Activated CD8-positive, alpha-beta memory T cell treated with anti-CD3 and anti-CD28 coated beads, Interleukin-2, amount 50 U/mL, for 24 hours (primary cell): Measurements from ENCODE around the gene TCF12.

Experiments used
- DNase-seq: peaks from one replicate; pipeline ENCODE4 v3.0.0-alpha.2; 2020; ENCODE audit errors: extremely low read depth

The TCF12 gene

DNA sequence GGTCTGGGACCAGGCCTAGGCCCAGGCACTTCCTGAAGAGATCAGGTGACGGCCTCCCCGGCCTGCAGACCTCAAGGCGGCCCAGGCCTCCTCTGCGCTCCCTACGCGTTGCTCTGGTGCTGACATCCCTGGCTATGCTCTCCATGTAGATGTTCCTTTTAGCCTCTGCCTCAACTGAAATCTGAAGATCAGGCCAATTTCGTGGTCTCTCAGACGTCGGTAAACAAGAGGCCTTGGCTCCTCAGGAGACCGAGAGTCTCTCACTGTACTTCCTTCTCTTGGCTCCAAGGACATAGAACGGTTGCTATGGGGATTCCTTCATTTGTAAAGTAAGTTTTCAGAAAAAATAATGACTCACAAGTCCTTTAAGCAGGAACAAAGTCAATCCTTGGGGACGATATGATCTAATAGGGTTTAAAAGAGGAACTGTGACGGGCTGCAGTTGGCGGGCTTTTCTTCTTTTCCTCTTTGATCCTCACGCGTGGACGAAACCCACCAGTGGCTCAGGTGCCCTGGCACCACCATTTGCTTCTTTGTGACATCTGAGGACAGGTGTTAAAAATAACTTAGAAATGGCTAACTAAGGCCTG is 402.3 kb downstream of the TCF12 start:
- DNase-seq, result no peak

DNA sequence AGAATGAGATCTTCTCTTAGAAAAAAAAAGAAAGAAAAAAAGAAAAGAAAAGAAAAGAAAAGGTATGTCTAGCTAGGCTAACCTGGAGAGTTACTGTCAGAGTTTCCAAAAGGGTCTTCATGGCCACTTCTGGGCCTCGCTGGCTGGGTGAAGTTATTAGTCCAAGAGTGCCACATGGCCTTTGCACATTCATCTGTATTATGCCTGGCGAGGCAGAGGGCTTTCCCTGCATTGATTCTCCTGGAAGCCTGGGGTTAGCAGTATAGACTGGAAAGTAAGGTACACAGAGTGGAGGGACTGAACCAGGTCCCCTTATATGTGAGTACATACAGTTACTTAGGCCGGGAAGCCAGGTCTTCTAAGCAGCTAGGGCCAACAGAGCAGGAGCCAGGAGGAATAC is 403.0 kb downstream of the TCF12 start:
- no peak for DNase-seq

DNA sequence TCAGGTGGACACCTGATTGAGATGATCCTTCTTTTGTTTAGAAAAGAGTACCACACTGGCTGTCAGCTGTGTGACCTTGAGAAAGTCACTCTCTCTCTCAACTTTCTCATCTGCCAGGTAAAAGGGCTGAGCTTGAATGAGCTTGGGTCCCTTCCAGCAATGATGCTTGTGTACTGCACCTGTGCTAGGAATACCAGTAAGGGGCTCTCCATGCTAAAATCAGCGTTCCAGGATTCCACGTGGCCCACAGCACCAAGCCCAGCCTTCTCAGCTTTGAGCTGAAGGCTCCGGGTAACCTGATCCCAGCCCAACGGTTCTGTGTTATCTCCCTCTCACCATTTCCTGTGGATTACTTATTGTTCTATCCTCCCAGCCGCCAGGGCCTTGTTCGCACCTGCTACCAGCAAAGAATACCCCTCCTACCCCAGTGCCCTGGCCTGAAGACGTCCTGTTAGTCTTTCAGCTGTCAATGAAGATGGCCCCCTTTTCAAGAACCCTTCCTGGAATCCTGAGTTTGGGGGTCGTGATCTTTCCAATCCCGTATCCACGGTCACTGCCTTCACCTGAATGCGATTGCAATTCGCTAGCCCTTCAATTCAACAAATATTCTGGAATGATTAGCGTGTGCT is 403.6 kb downstream of the TCF12 start:
- DNase-seq, result no peak

DNA sequence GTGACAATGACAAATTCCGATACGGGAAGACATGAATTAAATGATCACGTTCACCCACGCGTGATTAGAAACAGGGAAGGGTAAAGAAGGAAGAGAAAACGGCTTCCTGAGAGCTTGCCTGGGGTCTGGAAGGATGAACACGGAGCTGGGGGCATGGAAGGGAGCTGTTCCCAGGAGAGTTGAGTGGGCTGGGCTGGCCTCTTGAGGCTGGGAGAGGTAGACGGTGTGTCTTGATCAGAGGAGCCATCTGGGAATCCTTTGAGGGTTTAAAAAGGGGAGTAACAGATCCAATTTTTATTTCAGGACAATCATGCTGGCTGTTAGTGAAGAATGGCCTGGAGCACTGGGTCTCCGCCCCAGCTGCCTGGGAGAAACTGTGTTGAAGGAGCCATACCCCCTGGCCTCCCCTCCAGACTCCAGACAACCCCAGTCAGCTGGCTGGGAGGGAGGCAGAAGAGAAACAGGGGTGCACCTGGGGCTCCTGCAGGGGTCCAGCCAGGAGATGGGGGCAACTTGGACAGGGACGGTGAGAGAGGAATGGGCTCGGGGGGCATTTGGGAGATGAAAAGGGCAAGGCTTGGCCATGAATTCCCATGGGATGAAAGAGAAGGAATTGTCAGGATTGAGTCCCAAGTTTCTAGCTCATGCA is 404.3 kb downstream of the TCF12 start:
- no peak for DNase-seq

DNA sequence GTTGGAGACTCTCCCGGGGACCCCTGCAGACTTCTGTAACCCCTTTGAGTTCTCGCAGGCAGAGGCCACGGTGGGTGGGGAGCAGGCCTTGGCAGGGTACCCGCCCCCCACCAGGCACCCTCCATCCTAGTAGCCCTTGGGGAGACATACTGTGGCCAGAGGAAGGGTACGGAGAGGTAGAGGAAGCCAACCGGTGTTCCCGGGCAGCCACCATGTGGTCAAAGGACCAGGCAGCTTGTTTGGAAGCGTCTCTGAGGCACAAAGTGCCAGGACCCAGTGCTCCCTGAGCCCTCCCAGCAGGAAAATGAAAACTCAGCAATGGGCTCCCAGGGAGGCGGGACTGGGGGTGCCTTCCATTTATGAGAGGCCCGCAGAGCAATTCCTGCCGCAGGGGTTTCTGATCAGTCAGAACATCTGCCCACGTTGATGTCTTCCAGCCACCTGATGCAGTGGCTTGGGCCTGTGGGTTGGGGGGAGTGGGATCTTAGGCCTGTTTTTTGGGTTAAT is 404.9 kb downstream of the TCF12 start:
- DNase-seq, result no peak

DNA sequence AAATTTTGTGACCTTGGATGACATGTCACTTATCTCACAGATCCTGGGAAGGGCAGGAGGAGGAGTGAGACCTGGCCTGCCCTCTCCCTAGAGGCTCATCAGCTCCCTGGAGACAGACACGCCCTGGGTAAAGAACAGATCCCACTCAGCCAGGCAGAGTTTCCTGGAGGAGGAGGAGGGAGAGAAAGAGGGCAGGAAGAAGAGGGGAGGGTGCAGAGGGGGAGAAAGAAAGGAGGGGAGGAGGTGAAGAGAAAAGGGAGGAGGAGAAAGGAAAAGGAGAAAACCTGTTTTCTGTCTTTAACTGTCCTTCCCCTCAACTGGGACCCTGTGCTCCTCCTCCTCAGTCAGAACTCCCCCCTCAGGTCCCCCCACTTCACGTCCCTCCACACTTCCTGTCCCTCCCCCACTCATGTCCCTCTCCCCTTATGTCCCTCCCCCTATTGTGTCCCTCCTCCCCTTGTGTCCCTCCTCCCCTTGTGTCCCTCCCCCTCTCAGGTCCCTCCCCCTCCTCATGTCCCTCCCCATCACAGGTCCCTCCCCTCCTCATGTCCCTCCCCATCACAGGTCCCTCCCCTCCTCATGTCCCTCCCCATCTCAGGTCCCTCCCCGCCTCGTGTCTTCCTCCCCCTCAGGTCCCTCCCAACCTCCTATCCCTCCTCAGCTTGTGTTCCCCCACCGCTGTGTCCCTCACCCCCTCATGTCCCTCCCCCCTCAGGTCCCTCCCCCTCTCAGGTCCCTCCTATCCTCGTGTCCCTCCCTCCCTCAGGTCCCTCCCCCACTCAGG is 405.6 kb downstream of the TCF12 start:
- DNase-seq, result no peak

DNA sequence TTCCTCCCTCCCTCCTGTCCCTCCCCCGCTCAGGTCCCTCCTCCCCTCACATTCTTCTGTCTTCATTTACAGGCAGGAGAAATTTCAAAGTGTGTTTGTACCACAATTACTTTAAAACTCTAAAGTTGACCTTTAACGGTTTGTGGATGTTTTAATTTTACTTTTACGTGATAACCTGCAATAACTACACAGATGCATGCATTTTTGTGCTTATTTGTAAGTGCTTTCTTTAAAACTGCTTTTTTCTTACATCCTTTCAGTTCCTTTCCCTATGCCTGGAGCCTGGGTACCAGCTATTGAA is 406.1 kb downstream of the TCF12 start:
- DNase-seq, result no peak

DNA sequence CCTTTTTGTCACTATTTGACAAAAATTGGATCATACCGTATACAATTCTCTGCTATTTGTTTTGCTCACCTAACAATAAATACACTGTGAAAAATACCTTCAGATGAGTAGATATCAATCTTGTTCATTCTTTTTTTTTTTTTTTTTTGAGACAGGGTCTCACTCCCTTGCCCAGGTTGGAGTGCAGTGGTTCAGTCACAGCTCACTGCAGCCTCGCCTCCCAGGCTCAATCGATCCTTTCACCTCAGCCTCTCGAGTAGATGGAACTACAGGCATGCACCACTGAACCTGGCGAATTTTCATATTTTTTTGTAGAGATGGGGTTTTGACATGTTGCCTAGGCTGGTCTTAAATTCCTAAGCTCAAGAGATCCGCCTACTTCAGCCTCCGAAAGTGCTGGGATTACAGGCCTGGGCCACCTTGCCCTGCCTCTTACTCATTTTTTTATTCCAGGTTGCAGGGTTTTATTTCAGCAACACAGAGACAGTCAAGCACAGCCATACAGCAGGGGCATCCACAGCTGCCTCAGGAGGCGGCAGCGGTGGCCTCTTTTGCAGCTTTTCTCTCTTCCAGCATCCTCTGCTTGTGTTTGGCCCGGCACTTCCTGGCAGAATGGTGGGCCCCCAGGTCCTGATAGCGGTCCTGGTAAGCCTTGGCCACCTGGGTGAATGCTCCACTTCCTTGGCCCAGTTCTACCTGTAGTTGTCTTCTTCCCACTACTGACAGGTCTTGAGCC is 406.7 kb downstream of the TCF12 start:
- DNase-seq, result no peak

DNA sequence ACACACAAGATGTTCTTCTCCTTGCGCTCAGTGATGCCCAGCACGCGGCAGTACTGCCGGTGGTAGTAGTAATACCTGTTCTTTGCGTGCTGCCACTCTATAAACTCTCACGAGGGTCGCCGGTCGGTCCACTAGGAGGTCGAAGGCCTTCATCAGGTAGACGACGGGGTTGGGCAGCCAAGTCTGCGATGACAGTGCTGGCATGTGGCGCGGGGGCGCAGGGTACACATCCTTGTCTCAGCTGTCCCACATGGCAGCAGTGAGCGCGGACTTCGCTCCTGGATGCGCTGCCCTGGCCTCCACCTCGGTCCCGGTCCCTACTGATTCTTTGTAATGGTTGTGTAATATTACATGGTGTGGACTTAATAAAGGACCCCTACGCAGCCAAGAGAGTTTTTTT is 407.8 kb downstream of the TCF12 start:
- DNase-seq, result no peak

DNA sequence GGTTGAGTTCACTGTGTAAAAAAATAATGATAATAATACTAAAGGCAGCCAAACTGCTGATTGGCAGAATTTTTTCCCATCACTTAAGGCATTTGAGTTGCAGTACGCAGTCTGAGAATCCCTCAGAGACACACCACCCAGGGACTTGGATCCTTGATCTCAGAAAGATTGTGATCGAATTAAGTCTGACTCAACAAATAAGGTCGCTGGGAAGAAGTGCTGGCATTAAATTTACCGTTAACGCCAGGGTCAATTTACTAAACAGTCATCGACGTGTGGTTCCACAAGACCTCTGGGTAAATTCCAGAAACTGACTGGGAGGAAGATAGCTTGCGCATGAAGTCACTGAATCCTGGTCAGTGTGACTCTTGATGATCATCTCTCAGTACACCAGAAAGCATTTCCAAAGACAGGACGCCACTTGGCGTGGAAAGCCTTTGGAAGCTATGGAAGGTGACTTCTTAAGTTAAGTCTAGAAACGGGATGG is 409.6 kb downstream of the TCF12 start:
- DNase-seq, result no peak

DNA sequence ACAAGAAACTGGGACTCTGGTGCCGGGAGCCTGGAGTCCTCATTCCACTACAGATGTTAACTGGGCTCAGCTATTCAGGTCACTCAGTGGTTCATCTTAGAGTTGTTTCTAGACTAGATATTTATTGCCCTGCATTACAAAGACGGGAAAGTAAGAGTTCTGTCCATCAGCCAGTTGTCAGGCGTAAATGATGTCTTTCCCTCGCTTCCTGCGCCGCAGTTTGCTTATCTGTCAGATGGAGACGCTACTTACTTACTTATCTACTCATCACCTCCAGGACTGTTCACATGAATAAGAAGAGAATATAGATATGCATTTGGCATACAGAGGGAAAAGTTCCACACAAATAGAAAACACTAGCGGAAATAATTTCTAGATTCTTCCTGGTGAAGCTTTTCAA is 410.0 kb downstream of the TCF12 start:
- no peak for DNase-seq

DNA sequence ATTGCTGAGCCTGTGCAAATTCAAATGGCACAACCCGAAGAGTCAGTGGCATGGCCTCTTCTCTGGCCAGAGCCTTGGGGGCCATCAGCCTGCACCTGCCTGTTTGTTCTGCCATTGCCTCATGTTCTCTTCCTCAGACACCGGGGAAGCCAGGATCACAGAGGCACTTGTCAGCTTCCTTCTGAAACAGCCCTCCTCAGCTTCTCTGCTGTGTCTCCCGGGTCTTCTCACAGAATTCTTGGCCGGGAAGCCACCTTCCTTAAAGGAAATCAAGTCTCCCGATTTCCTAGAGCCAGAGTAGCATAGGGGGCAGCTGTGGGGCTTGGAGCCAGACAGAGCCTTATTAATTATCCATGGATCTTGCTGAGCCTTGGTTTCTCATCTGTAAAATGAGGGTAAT is 410.5 kb downstream of the TCF12 start:
- no peak for DNase-seq

DNA sequence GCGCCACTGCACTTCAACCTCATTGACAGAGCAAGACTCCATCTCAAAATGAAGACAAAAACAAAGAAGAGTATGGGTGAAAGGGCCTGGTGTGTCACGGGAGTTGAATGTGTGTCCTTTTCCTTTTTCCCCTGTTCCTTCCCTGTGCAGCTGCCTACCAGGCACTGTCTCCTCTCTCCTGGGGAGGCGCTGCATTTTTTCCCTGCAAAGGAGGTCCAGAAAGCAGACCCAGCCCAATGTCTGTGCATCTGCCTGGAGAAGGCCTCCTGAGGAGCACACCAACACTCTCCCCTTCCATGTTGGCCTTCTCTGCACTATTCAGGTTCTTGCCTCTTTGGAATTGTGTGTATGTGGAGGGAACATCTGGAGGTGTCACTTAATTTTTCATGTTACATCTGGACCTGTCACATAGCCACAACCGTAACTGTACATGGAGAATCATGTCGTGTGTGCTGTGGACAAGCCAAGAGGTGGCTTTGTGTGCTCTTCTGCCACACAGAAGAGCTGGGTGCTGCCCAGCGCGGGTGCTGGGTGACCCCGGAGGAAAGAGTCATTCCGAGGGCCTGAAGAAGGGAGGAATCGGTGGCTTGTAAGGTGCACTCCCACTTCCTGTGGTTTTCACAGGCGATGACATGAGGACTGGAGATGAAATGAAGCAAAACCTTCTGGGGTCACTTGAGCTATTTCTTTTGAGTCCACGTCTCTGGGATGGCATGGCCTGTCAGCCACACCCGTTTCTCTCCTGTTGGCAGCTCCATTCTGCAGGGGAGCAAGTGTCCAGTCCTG is 411.3 kb downstream of the TCF12 start:
- no peak for DNase-seq

DNA sequence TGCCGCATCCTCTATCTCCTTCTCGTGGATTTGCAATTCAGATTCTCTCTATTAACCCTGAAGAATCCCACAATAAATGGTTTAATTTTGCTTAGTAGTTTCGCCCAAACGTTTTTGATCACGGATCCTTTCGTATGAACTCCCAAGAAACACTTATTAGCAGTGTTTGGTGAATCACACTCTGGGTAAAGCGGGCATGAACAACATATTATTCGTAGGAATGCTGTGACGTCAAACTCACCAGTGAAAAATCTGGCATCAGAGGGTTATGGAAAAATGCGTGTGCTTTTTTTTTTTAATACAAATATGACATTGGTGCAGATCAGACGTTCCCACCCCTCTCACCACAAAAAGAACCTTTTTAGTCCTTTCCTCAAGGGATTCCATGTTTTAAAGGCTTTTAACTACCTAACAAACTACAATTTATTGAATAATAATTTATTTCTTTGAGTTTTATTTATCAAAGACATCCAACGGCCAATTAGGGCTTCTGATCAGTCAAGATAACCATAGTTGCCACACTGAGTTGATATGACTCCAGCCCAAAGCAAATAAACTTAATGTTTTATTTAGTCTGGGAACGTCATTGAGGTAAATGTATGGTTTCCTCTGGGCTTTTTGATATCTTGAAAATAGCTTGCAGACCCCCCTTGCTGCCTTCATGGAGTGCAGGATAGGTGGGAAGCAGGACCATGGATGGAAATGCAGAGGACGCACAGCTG is 412.3 kb downstream of the TCF12 start:
- DNase-seq, result no peak

DNA sequence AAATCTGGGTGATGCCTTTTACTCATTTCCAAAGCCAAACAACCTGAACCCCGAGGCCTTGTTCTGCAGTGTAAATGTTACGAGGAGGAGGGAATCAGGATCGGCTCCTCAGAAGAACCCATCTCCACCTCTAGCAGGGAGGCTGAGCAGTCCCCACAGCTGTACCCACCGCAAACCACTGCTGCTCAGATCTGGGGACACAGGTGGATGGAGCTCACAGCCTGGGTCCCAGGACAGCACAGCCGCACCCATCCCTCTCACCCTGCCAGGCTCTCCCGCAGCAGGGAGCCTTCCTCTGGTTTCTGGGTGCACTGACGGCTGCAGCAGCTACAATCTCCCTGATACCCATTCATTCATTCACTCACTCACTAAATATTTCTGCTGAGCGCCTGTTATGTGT is 413.9 kb downstream of the TCF12 start:
- DNase-seq, result no peak

DNA sequence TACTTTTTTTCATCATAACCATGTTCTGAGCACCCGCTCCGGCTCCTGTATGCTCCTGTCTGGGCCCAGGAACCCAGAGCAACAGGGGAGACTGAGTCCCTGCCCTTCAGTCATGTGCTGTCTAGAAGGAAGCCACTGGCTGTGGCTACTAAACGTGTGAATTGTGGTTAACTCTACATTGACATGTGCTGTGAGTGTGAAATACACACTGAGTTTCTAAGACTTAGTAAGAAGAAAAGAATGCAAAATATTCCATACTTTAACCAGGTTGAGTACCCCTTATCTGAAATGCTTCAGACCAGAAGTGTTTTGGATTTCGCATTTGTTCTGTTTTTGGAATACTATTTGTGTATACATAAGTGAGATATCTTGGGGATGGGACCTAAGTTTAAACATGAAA is 415.0 kb downstream of the TCF12 start:
- no peak for DNase-seq

DNA sequence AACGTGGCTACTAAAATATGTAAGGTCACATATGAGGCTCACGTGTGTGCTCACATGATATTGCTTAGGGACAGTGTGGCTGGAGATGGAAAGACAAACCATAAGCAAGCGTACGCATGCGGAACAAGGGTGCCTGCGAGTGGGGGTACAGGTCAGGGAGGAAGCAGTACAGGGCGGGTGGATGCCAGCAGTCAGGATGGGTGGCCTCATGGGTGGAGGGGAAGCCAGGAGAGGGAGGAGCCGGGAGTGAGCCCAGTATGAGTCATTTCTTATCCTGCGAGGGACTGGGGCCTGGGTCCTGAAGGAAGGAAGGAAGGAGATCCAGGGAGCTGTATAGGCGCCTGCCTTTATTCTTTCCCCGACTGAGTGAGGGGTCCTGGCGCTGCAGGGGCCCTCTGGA is 415.8 kb downstream of the TCF12 start:
- no peak for DNase-seq

DNA sequence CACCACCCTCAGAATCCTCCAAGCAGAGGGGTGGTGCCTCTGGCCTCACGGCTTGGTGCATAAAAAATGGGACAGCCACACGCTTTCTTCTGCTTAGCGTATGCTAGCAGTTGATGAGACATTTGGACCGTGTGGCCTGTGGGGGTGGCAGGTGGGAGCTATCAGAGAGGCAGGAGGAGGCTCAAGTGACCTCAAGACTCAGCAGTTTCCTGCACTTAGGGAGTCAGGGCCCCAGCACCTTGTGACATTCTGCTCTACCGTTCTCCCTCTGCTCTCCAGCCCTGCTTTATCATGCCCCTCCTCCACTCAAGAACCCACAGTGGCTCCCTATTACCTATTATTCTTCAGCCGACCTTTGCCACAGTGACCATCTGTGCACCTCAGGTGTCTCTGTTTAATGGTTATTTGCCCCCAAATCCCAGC is 416.9 kb downstream of the TCF12 start:
- DNase-seq, result no peak

DNA sequence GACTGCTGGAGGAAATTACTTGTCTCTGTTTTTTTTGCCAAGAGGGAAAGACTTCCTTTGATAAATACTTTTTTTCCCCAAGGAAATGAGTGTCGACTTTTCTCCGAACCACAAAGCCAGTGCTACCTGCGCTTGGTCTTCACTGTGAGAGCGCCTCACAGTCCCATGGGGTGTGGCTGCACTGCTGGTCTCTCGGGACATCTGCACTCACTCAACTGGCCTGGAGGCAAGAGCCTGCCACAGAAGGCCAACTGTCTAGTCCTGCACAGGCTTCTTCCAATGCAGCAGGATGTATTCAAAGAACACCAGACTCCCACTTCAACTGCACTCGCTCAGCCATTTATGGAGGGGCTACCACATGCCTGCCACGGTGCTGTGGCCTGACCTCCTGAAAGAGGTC is 417.3 kb downstream of the TCF12 start:
- DNase-seq, result no peak

DNA sequence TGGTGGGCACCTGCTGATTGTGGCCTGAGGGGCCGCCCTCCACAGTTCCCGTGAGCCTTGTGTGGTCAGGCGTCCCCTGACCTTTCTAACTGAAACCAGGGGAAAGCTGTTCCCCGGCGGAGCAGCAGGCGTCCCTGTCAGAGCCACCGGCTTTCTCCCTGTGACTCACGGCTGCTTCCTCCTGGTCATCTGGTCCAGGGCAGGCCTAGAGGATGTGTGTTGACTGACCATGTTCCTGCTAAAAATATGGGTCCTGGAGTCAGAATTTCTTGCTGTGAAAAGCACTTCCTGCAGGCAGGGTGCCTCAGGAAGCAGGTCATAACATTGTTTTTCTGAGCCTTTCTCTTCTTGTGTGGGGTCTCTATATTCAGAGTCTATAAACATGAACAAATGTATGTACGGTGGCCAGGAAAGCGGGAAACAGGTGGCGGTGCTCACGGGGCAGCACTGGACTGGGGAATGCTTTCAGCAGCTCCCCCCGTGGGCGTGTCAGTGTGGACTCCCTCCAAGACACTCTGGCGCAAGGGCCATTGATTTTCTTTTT is 419.5 kb downstream of the TCF12 start:
- DNase-seq, result no peak
